PC-9 (cell line): ENCODE results near the gene DDX27.

Source experiments
- EZH2 ChIP-seq: fragments of 200-600 bp; sonication (generic); IDR thresholded peaks from 2 replicates; pipeline ENCODE4 v1.8.0; 2017; ENCODE audit warnings: antibody characterized with exemption, low read depth
- TF ChIP-seq, protein P1 (sequence below): fragments of 200-600 bp; sonication (generic); conservative IDR thresholded peaks from 2 replicates; pipeline ENCODE4 v1.6.1; 2017; ENCODE audit warnings: mixed run types, antibody characterized with exemption, mild to moderate bottlenecking, moderate library complexity

GRCh38 chr20:49230561-49231133 is 11.4 kb downstream of the DDX27 start:
- TF ChIP-seq, protein P1, sequence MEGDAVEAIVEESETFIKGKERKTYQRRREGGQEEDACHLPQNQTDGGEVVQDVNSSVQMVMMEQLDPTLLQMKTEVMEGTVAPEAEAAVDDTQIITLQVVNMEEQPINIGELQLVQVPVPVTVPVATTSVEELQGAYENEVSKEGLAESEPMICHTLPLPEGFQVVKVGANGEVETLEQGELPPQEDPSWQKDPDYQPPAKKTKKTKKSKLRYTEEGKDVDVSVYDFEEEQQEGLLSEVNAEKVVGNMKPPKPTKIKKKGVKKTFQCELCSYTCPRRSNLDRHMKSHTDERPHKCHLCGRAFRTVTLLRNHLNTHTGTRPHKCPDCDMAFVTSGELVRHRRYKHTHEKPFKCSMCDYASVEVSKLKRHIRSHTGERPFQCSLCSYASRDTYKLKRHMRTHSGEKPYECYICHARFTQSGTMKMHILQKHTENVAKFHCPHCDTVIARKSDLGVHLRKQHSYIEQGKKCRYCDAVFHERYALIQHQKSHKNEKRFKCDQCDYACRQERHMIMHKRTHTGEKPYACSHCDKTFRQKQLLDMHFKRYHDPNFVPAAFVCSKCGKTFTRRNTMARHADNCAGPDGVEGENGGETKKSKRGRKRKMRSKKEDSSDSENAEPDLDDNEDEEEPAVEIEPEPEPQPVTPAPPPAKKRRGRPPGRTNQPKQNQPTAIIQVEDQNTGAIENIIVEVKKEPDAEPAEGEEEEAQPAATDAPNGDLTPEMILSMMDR, result no peak
- TF ChIP-seq EZH2, result no peak
